DOHH2 (cell line): ENCODE measurements around the gene SH2D7.

Source experiments
- CTCF ChIP-seq: fragments of 200-600 bp; sonication (generic); IDR thresholded peaks from one replicate; pipeline ENCODE4 v1.5.1; 2014; ENCODE audit warnings: antibody characterized with exemption, mild to moderate bottlenecking, low read depth, low read length; ENCODE audit not compliant: poor library complexity, severe bottlenecking
- EZH2phosphoT487 ChIP-seq: fragments of 200-600 bp; sonication (generic); IDR thresholded peaks from 2 replicates; pipeline ENCODE4 v1.6.1; 2017; ENCODE audit warnings: borderline replicate concordance, mild to moderate bottlenecking, antibody characterized with exemption, low read length, moderate library complexity, mixed read lengths

GRCh38 chr15:78100886-78101285 is 8.5 kb downstream of the SH2D7 start:
- TF ChIP-seq CTCF (no peak), EZH2phosphoT487 (no peak)
